ENCODE measurements around the gene ZBTB21. TPM values are rescaled to one million over a fixed set of nuclear protein-coding genes. Genes with fewer than 3 reads are reported as not detected.
A peak's percentile ranks its signal among the peaks of the same experiment; 100 is the strongest.

Gene ZBTB21
- polyA plus RNA-seq, 3 donors = 4.7 to 7.2 (median 6.3) TPM

DNA sequence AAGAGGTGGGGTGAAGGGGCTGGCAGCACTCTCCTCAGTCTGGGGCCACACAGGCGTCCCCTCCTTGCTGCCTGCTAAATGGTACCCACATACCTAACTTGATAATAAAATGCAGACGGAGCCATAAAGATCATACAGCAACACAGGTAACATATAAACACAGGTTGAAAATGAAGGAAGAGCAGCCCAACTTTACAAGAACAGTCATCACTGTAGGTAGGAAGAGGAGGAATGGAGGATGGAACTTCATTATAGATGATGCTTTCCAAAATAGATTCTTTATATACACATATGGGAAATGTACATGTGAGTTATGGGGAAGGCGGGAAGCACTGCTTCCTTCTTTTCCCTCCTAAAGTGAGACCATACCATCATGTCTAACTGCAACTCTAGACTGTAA is 69.7 kb downstream of the ZBTB21 start:
- H3K4me3 Mint-ChIP-seq = no peak overlapping the region
- no peak overlapping the region for H3K27ac ChIP-seq (ENCODE audit: low read depth in 1 of 2, low read length in 2 of 2)
- H3K4me1 ChIP-seq (ENCODE audit: control insufficient read depth in 1 of 2, insufficient read depth in 2 of 2, low read length in 2 of 2) = no peaks in the 10 kb centered on the region
- intact Hi-C loops (cut with micrococcal nuclease) = no loop called here
- no peaks in the 10 kb centered on the region for H3K27me3 ChIP-seq (ENCODE audit: control insufficient read depth in 2 of 2, insufficient read depth in 2 of 2, low read length in 2 of 2)
- H4K20me1 ChIP-seq (ENCODE audit: insufficient read depth, low read length) = no peaks in the 10 kb centered on the region
- no CpG with 5 or more reads among the region's 3 CpGs for WGBS (ENCODE audit: insufficient coverage)
- H3K4me2 ChIP-seq (replicated peaks; ENCODE audit: extremely low read depth, low read length, poor library complexity, severe bottlenecking) = no peak overlapping the region
- no peak overlapping the region for H3K4me3 ChIP-seq (replicated peaks in 1 of 3; ENCODE audit: low read depth in 2 of 3, low read length in 3 of 3)
- no peaks in the 10 kb centered on the region for H3K4me1 Mint-ChIP-seq
- H3K9me3 ChIP-seq (replicated peaks in 1 of 2; ENCODE audit: control insufficient read depth in 1 of 2, insufficient read depth in 1 of 2, low read length in 2 of 2) = no peaks in the 10 kb centered on the region
- peaks cover 0 to 6% (median 0%) of the 10 kb centered on the region in 3 donors for H3K27me3 Mint-ChIP-seq (ENCODE audit: low read depth in 3 of 3)
- DNase-seq = no peak
- H3K36me3 Mint-ChIP-seq = peaks cover 8 to 15% of the 10 kb centered on the region in 2 donors
- no peak overlapping the region for H2AFZ ChIP-seq (ENCODE audit: insufficient read depth, low read depth, low read length, poor library complexity, severe bottlenecking)
- TF ChIP-seq CTCF (IDR thresholded peaks at IDR 0.05) = no peak
- peaks cover 0 to 6% of the 10 kb centered on the region in 2 donors for H3K36me3 ChIP-seq (replicated peaks in 1 of 2; ENCODE audit: control insufficient read depth in 1 of 2, insufficient read depth in 2 of 2, low read length in 2 of 2)
- H3K79me2 ChIP-seq (ENCODE audit: insufficient read depth, low read length) = peaks cover 6% of the 10 kb centered on the region
- H3K27ac Mint-ChIP-seq = no peak overlapping the region
- peaks cover 0 to 3% (median 0%) of the 10 kb centered on the region in 7 donors for H3K9me3 Mint-ChIP-seq
- no peak overlapping the region for H3K9ac ChIP-seq (ENCODE audit: insufficient read depth, low read length, poor library complexity, severe bottlenecking)

DNA sequence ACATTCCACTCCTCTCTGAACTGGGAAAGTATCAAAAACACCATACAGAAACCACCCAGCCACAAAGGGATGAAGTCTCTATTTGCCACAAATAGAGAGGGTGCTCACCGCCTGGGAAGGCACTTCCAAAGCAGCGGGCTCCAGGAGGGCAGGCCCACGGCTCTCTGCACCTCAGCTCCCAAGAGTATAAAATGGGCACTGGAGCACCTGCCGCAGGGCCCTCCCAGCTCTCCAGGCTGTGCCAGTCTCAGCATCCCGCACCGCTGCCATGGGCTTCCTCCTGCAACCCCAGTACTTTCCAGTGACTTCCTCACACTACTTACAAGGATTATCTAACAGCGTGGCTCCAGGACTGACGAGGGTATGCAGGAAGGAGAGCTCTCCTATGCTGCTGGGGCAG is 70.8 kb downstream of the ZBTB21 start:
- Histone ChIP-seq H3K27me3 (ENCODE audit: control insufficient read depth in 2 of 2, insufficient read depth in 2 of 2, low read length in 2 of 2) (no peaks in the 10 kb centered on the region), H3K27ac (ENCODE audit: low read depth in 1 of 2, low read length in 2 of 2) (no peak overlapping the region), H3K4me2 (replicated peaks; ENCODE audit: extremely low read depth, low read length, poor library complexity, severe bottlenecking) (no peak overlapping the region), H3K9ac (ENCODE audit: insufficient read depth, low read length, poor library complexity, severe bottlenecking) (no peak overlapping the region), H3K4me1 (ENCODE audit: control insufficient read depth in 1 of 2, insufficient read depth in 2 of 2, low read length in 2 of 2) (no peaks in the 10 kb centered on the region), H3K4me3 (replicated peaks in 1 of 3; ENCODE audit: low read depth in 2 of 3, low read length in 3 of 3) (no peak overlapping the region), H3K36me3 (replicated peaks in 1 of 2; ENCODE audit: control insufficient read depth in 1 of 2, insufficient read depth in 2 of 2, low read length in 2 of 2) (peaks cover 0 to 6% of the 10 kb centered on the region in 2 donors), H3K79me2 (ENCODE audit: insufficient read depth, low read length) (peaks cover 6% of the 10 kb centered on the region), H3K9me3 (replicated peaks in 1 of 2; ENCODE audit: control insufficient read depth in 1 of 2, insufficient read depth in 1 of 2, low read length in 2 of 2) (no peaks in the 10 kb centered on the region), H4K20me1 (ENCODE audit: insufficient read depth, low read length) (no peaks in the 10 kb centered on the region), H2AFZ (ENCODE audit: insufficient read depth, low read depth, low read length, poor library complexity, severe bottlenecking) (no peak overlapping the region)
- TF ChIP-seq CTCF (IDR thresholded peaks at IDR 0.05) = no peak
- 94% methylated on average over 7 of the region's 8 CpGs for WGBS (ENCODE audit: insufficient coverage)
- H3K4me1 Mint-ChIP-seq = no peaks in the 10 kb centered on the region
- peaks cover 0 to 4% (median 0%) of the 10 kb centered on the region in 3 donors for H3K27me3 Mint-ChIP-seq (ENCODE audit: low read depth in 3 of 3)
- peaks cover 10 to 15% of the 10 kb centered on the region in 2 donors for H3K36me3 Mint-ChIP-seq
- intact Hi-C loops (cut with micrococcal nuclease) = loop anchor here in 1 of 2 donors (10.0 kb wide), 1 partner anchor 65 kb away; no protein-coding TSS in a partner anchor
- DNase-seq = no peak
- no peak overlapping the region for H3K4me3 Mint-ChIP-seq
- peaks cover 0 to 3% (median 0%) of the 10 kb centered on the region in 7 donors for H3K9me3 Mint-ChIP-seq
- peak overlapping the region in 1 of 7 donors; percentile 56 for H3K27ac Mint-ChIP-seq

Other genes starting within 250 kb of the ZBTB21 start
- under 1 TPM in 2 of 3 donors, not detected in 1; 0.05 to 0.09 TPM for gene RIPK4, start 243.3 kb downstream of the ZBTB21 start, polyA plus RNA-seq
- gene PRDM15, start 131.0 kb downstream of the ZBTB21 start, polyA plus RNA-seq = 10 to 100 TPM in 1 of 3 donors, under 1 TPM in 2; 0.19 to 19.0 (median 0.74) TPM
- gene C2CD2, start 56.3 kb downstream of the ZBTB21 start, polyA plus RNA-seq = 10 to 100 TPM in 1 of 3 donors, 1 to 10 TPM in 2; 1.4 to 17.0 (median 3.8) TPM
- gene UMODL1, start 61.0 kb upstream of the ZBTB21 start, polyA plus RNA-seq = not detected
- 1 to 10 TPM; 3.0 to 5.2 (median 3.5) TPM for gene ABCG1, start 208.8 kb upstream of the ZBTB21 start, polyA plus RNA-seq

Measured in CD14-positive monocyte (primary cell).